RWPE1 (cell line): ENCODE results near the gene AGAP1.

Source experiments
- CTCF ChIA-PET: fragments of 350-600 bp; sonication (Branson Sonifier 250); formaldehyde crosslinking; extraction: SDS; loops from one replicate; lab custom pipeline; 2021; lab: Yijun Ruan, JAX
- POLR2A ChIA-PET: fragments of 400-600 bp; formaldehyde crosslinking; extraction: SDS; loops from one replicate; lab custom pipeline; 2020; ENCODE audit warnings: antibody characterized with exemption; ENCODE audit not compliant: low non-redundant PET; lab: Yijun Ruan, JAX
- DNase-seq: peaks from one replicate; pipeline ENCODE4 v3.0.0; 2012; ENCODE audit warnings: low spot score
- H3K27ac ChIP-seq: fragments of 450-650 bp; 2 replicates; pipeline ENCODE4 v1.5.1; 2017
- CTCF ChIP-seq: fragments of 450-650 bp; conservative IDR thresholded peaks from 2 replicates; pipeline ENCODE4 v1.5.1; 2017; ENCODE audit warnings: low read depth, mild to moderate bottlenecking

Gene AGAP1

GRCh38 chr2:235970204-235971040 is 476.6 kb downstream of the AGAP1 start:
- DNase-seq: no peak
- ChIA-PET POLR2A (no interaction called here), CTCF (interaction anchor here (0.6 kb wide), 1 partner anchor 165 kb away, joined by 3 read pairs; no protein-coding TSS in a partner anchor)

DNA sequence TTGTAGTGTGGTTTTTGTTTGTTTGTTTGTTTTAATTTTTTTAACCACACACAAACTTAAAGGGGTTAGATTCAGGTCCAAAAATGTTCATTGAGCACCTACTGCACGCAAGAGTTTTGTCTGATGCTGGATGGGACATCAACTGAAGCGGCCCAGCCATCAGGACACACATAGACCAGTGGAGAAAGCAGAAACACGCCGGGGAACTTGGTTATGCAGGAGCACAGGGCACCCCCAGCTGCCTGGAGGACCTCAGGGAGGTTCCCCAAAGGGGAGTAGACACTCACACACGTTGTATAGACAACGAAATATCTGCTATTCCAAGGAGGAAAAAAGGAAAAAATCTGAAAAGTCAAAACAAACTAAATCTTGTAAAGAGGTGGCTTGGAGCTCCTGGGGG is 482.7 kb downstream of the AGAP1 start:
- POLR2A ChIA-PET: no interaction called here
- no peak for DNase-seq
- CTCF ChIA-PET: no interaction called here
- H3K27ac ChIP-seq: no peak overlapping the region
- TF ChIP-seq CTCF: no peak

More at GRCh38 chr2:235970204-235971040, 476.6 kb downstream of the AGAP1 start:
- H3K27ac ChIP-seq: no peak overlapping the region
- no peak for TF ChIP-seq CTCF

DNA sequence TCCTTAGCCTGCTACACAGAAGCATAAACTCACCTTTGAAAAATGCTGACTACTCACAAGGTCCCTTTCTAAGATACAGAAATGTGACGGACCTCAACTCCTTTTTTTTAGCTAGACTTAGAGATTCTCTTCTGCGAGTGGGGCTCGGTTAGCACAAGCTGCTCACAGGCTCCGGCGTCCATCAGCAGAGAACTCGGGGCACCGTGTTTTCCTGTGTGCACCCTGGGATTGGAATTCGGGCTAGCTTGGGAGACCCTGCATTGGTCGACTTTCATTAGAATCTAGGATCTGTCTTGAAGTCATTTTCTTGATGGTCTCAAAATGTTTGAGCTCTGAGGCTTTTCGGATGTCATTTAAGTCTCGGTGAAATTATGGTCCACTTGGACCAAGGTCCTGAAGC is 483.1 kb downstream of the AGAP1 start:
- CTCF ChIA-PET: no interaction called here
- no peak for DNase-seq
- TF ChIP-seq CTCF: no peak
- no peak overlapping the region for H3K27ac ChIP-seq
- POLR2A ChIA-PET: no interaction called here

DNA sequence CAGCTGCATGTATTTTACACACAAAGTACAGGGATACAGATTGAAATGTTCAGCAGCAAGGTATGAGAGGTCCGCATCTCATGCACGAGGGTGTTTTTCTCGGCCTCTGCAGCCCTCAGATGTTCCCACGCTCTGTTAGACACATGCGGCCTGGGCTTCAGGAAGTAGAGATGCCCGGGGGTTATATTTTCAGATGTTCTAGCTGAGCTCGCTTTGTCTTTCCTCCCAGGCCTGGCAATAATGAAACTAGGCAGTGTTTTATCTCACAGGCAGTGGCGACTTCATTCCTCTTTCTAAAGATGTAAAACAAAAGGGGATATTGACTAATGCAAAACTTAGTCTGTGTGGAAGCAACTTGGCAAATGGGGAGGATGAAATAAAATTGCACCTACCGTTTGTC is 483.6 kb downstream of the AGAP1 start:
- DNase-seq: no peak
- ChIA-PET CTCF (no interaction called here), POLR2A (no interaction called here)
- TF ChIP-seq CTCF: no peak
- no peak overlapping the region for H3K27ac ChIP-seq

- TF ChIP-seq CTCF: no peak
- no peak overlapping the region for H3K27ac ChIP-seq
- CTCF ChIA-PET: no interaction called here
- DNase-seq: no peak
- POLR2A ChIA-PET: no interaction called here
Measured at GRCh38 chr2:235978022-235978421, 484.2 kb downstream of the AGAP1 start.

DNA sequence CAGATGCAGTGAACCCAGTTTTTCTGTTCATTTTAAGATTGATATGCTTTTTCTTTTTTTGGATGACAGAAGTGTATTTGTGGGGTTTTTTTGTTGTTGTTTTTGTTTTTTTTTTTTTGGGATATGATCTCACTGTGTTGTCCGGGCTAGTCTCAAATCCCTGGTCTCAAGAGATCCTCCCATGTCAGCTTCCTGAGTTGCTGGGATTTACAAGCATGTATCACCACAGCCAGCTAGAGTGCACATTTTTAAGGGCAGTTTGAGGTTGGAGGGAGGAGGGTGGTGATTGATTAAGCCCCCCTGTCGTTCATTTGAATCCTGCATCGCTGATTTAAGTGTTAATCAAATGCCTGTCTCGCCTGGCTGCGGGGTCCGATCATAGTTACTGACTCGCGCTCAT is 485.2 kb downstream of the AGAP1 start:
- no peak for DNase-seq
- no peak for TF ChIP-seq CTCF
- CTCF ChIA-PET: no interaction called here
- H3K27ac ChIP-seq: no peak overlapping the region
- POLR2A ChIA-PET: no interaction called here
